ENCODE data around the gene CRYBA2. TPM values are rescaled to one million over a fixed set of nuclear protein-coding genes. Genes with fewer than 3 reads are reported as not detected.
A peak's percentile ranks its signal among the peaks of the same experiment; 100 is the strongest.

CRYBA2 gene
- total and polyA plus RNA-seq, 2 experiments from 2014 or later = 0.90 TPM; not detected in 1

DNA sequence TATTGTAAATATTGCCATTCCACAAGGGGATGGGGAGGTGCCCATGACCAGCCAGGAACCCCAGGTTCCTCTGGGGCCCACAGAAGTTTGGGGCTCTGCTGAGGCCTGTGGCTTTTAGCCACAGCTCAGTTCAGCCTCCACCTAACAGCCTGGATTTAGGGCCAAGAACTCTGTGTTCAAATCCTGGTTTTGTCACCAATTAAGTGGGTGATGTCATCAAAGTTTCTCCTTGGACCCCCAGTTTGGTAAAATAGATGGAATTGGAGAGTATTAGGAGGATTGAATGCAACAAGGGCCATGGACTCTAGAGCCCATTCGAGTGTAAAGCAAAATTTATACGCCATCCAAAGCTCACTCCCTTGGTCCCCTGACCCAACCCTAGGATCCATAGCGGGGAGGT is 5.1 kb downstream of the CRYBA2 start:
- TF ChIP-seq, protein P1, sequence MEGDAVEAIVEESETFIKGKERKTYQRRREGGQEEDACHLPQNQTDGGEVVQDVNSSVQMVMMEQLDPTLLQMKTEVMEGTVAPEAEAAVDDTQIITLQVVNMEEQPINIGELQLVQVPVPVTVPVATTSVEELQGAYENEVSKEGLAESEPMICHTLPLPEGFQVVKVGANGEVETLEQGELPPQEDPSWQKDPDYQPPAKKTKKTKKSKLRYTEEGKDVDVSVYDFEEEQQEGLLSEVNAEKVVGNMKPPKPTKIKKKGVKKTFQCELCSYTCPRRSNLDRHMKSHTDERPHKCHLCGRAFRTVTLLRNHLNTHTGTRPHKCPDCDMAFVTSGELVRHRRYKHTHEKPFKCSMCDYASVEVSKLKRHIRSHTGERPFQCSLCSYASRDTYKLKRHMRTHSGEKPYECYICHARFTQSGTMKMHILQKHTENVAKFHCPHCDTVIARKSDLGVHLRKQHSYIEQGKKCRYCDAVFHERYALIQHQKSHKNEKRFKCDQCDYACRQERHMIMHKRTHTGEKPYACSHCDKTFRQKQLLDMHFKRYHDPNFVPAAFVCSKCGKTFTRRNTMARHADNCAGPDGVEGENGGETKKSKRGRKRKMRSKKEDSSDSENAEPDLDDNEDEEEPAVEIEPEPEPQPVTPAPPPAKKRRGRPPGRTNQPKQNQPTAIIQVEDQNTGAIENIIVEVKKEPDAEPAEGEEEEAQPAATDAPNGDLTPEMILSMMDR (IDR thresholded peaks at IDR 0.05; ENCODE audit: poor library complexity) = no peak
- no peak for TF ChIP-seq EZH2phosphoT487 (IDR thresholded peaks at IDR 0.05; ENCODE audit: low read depth, severe bottlenecking, unreplicated experiment)
- TF ChIP-seq EZH2 (IDR thresholded peaks at IDR 0.05; ENCODE audit: borderline replicate concordance) = no peak
- WGBS (ENCODE audit: low lambda C conversion rate, missing lambda C conversion rate) = 47% methylated on average over 3 of the region's 3 CpGs
- Histone ChIP-seq H3K4me1 (ENCODE audit: insufficient read depth) (peaks cover 13% of the 10 kb centered on the region), H3K27me3 (peaks cover 100% of the 10 kb centered on the region), H3K79me2 (no peaks in the 10 kb centered on the region), H4K20me1 (ENCODE audit: insufficient read depth, poor library complexity, severe bottlenecking) (no peaks in the 10 kb centered on the region), H3K27ac (no peak overlapping the region), H2AFZ (no peak overlapping the region), H3K36me3 (replicated peaks; ENCODE audit: insufficient read depth, low read depth) (no peaks in the 10 kb centered on the region), H3K9me3 (ENCODE audit: low read depth) (no peaks in the 10 kb centered on the region), H3K9me2 (replicated peaks; ENCODE audit: insufficient read depth) (no peaks in the 10 kb centered on the region), H3K4me3 (no peak overlapping the region), H3K4me2 (no peak overlapping the region)
- DNase-seq (ENCODE audit: low spot score) = no peak

DNA sequence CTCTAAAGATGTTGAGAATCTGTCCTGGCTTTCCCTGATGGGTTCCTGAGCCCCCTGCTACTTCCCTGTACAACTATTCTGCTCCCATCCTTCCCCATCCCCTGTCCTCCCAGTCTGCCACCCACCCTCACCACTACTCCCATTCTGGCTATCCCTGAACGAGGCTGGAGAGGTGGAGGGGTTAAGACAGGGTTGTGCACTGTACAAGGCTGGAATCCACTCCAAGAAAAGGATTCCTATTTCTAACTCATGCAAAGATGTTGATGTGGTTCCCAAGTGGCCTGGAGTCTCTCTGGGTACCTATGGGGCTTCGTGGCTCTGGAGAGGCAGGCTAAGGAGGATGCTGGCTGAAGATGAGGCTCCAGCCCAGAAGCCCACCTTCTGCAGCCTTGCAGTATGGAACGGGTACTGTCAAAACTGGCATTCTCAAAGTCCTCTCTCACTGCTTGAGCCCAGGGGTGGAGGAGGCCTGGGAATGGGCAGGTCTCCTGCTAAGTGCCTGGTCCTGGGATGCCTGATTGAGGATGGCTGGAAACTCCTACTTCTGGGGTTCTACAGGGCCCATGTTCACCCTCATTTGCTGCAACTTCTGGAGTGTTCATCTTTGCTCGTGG is 7.0 kb downstream of the CRYBA2 start:
- WGBS (ENCODE audit: low lambda C conversion rate, missing lambda C conversion rate) = 26% methylated on average over 4 of the region's 4 CpGs

DNA sequence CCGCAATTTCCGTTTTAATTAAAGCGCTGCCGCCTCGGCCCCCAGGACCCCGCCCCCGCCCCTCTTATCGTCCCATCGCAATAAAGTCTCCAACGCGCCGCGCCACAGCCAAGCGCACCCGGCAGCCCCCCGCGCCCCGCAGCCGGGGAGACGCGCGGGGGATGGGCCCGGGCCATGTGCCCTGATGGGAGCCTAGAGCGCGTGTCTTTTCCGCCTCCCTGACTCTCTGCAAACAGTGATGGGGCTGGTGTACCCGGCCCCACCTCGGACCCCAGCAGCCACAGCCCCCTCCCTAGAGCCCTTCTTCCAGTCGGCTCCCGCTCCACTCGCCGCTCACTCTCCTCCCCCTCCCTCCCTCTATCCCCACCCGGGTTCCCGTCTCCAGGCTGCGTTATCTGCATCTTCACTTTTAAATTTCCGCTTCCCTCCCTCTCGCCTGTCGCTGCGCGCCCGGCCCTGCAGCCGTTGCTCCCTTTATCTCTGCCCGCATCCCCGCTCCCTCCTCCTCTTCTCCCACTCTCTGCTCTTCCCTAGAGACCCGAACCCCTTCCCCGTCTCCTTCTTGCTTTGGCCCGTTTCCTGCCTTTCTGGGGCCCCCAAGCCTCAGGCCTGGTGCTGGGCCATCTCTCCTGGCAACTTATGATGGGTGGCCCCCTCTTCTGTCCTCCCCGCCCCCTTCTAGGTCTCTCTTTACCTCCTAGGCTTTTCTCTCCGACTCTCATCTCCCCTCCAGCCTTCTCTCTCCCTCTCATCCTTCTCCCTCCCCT is 7.7 kb downstream of the CRYBA2 start:
- no peaks in the 10 kb centered on the region for H3K9me3 ChIP-seq (ENCODE audit: low read depth)
- no peak for DNase-seq (ENCODE audit: low spot score)
- no peak overlapping the region for H2AFZ ChIP-seq
- H3K4me2 ChIP-seq = peak overlapping the region; percentile 70
- TF ChIP-seq EZH2 (IDR thresholded peaks at IDR 0.05; ENCODE audit: borderline replicate concordance) = peak; percentile 47
- TF ChIP-seq EZH2phosphoT487 (IDR thresholded peaks at IDR 0.05; ENCODE audit: low read depth, severe bottlenecking, unreplicated experiment) = no peak
- H3K36me3 ChIP-seq (replicated peaks; ENCODE audit: insufficient read depth, low read depth) = no peaks in the 10 kb centered on the region
- no peak overlapping the region for H3K27ac ChIP-seq
- no peaks in the 10 kb centered on the region for H3K79me2 ChIP-seq
- no peaks in the 10 kb centered on the region for H3K9me2 ChIP-seq (replicated peaks; ENCODE audit: insufficient read depth)
- no peak overlapping the region for H3K4me3 ChIP-seq
- peaks cover 97% of the 10 kb centered on the region for H3K27me3 ChIP-seq
- H4K20me1 ChIP-seq (ENCODE audit: insufficient read depth, poor library complexity, severe bottlenecking) = no peaks in the 10 kb centered on the region
- 5% methylated on average over 14 of the region's 49 CpGs for WGBS (ENCODE audit: low lambda C conversion rate, missing lambda C conversion rate)
- peaks cover 13% of the 10 kb centered on the region for H3K4me1 ChIP-seq (ENCODE audit: insufficient read depth)

More for the DNA sequence above, 7.0 kb downstream of the CRYBA2 start:
- Histone ChIP-seq H4K20me1 (ENCODE audit: insufficient read depth, poor library complexity, severe bottlenecking) (no peaks in the 10 kb centered on the region), H3K9me2 (replicated peaks; ENCODE audit: insufficient read depth) (no peaks in the 10 kb centered on the region), H3K4me3 (no peak overlapping the region), H3K9me3 (ENCODE audit: low read depth) (no peaks in the 10 kb centered on the region), H3K79me2 (no peaks in the 10 kb centered on the region), H3K27ac (no peak overlapping the region), H3K4me1 (ENCODE audit: insufficient read depth) (peaks cover 13% of the 10 kb centered on the region), H3K27me3 (peaks cover 98% of the 10 kb centered on the region), H3K4me2 (no peak overlapping the region), H2AFZ (no peak overlapping the region), H3K36me3 (replicated peaks; ENCODE audit: insufficient read depth, low read depth) (no peaks in the 10 kb centered on the region)
- no peak for DNase-seq (ENCODE audit: low spot score)
- TF ChIP-seq EZH2 (IDR thresholded peaks at IDR 0.05; ENCODE audit: borderline replicate concordance) (peak; percentile 27), EZH2phosphoT487 (IDR thresholded peaks at IDR 0.05; ENCODE audit: low read depth, severe bottlenecking, unreplicated experiment) (no peak)
- TF ChIP-seq, protein P1 (IDR thresholded peaks at IDR 0.05; ENCODE audit: poor library complexity) = no peak

DNA sequence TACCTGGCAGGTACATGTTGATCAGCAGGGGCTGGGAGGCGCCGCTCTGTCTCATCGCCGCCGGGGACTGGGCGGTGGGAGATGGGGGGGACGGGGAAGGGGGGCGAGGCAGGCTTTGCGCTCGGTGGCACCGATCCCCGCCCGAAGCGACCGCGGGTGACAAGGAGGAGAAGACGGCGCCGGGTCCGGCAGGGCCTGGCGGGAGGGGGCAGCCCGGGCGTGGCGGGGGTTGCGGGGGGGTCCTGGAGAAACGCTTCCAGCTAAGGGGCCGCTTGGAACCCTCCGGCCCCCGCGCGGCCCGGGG is 8.2 kb downstream of the CRYBA2 start, which contains the start of gene FEV:
Gene FEV, minus strand, starts transcription at position 164 of the 304 bp plus-strand sequence. Its CDS starts 109 bp downstream, at position 55.
- H3K79me2 ChIP-seq = no peaks in the 10 kb centered on the region
- WGBS (ENCODE audit: low lambda C conversion rate, missing lambda C conversion rate) = no CpG with 5 or more reads among the region's 32 CpGs
- peaks cover 95% of the 10 kb centered on the region for H3K27me3 ChIP-seq
- no peak within 1 kb of the TSS for H3K4me3 ChIP-seq
- no peak for DNase-seq (ENCODE audit: low spot score)
- H3K9me3 ChIP-seq (ENCODE audit: low read depth) = no peaks in the 10 kb centered on the region
- no peaks in the 10 kb centered on the region for H4K20me1 ChIP-seq (ENCODE audit: insufficient read depth, poor library complexity, severe bottlenecking)
- H3K36me3 ChIP-seq (replicated peaks; ENCODE audit: insufficient read depth, low read depth) = no peaks in the 10 kb centered on the region
- H3K27ac ChIP-seq = no peak within 1 kb of the TSS
- peak within 1 kb of the TSS; percentile 70 for H3K4me2 ChIP-seq
- peak within 1 kb of the TSS; percentile 26 for H2AFZ ChIP-seq
- TF ChIP-seq, protein P1 (IDR thresholded peaks at IDR 0.05; ENCODE audit: poor library complexity) = no peak
- peak; percentile 31 for TF ChIP-seq EZH2phosphoT487 (IDR thresholded peaks at IDR 0.05; ENCODE audit: low read depth, severe bottlenecking, unreplicated experiment)
- no peaks in the 10 kb centered on the region for H3K9me2 ChIP-seq (replicated peaks; ENCODE audit: insufficient read depth)
- peaks cover 13% of the 10 kb centered on the region for H3K4me1 ChIP-seq (ENCODE audit: insufficient read depth)

Measured in hepatocyte (in vitro differentiated cells).